Activated naive CD4-positive, alpha-beta T cell treated with Interleukin-2 at 50 U/mL for 16 hours (primary cell): ENCODE data around the gene LCT.
"Not testable (repeated sequence)": the region's sequence is repeated elsewhere in the genome, so short reads cannot be mapped to it uniquely, and the experiment has no call there.

Experiments
- DNase-seq: peaks from one replicate; pipeline ENCODE4 v3.0.0-alpha.2; 2020

The LCT gene

DNA sequence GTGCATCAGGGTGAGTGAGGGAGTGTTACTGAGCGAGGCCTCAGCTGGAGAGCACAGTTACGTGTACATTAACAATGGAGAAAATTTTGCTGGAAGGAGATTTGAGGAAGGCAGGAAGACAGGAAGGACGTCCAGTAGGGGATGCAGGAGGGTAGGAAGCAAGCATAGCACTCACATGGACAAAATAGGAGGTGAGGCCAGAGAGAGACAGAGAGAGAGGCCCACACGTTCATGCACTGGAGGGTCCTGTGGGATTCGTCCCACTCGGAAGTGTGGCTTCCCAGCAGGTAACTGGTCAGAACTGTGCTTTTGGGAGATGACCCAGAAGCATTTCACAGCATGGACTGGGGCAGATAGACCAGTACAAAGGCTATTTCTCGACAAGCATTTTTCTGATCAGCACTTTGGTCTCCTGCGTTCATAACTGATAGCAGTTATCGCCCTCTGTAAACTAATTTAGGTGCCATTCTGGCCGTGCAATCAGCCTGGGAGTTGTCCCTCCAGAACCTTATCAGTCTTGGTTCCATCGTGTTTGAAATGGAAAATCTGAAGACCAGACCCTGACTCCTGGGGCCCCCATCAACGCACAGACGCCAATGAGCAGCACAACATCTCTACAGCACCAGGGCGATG is 5.7 kb downstream of the LCT start:
- no peak for DNase-seq

DNA sequence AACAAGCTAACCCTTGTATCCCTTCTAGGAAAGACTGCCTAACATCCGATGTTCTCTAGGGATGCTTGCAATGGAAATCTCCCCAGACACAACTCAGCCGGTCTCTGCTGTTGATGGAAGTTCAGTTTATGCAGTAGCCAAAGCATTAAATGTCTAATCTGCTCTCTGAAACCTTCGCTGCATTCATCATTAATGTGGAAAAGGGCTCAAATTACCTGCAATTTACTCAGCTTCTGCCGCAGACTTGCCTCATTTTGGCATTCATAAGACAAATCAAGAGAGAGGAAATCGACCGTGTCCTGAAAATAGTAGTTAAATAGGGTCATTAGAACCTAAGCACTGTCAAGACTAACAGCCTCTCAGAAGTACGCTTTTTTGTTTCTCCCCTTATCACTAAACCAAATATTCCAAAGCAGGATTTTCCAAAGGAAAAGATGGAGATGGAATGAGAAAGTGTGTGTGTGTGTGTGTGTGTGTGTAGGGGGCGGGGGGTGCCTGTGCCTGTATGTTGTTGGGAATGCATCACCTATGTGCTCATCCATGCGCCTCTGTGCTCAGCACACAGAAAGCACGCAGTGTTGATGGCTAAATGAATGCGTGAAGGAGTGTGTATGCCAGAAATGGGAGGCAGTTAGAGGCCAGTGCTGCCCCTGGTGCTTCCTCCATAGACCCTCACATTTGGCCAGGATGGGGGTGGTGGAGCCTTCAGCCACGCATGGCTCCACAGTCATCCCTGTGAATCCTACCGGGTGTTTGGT is 7.4 kb downstream of the LCT start:
- DNase-seq = no peak

DNA sequence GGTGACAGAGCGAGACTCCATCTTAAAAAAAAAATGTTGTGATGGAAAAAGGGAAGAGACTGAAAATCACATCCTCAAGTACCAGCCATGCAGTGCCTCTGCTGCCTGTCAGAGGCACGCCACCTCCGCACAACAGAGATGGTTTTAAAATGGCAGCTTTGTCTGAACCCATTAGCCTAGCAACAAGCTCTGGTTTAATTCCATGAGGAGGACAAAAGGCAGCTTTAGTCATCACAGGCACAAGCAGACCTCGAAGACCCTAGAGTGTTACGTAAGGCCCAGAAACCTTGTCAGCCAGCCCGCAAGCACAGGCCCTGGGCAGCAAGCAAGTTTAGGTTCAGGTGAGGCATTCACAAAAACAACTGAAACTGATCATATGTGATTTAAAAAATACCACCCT is 10.4 kb downstream of the LCT start:
- no peak for DNase-seq

DNA sequence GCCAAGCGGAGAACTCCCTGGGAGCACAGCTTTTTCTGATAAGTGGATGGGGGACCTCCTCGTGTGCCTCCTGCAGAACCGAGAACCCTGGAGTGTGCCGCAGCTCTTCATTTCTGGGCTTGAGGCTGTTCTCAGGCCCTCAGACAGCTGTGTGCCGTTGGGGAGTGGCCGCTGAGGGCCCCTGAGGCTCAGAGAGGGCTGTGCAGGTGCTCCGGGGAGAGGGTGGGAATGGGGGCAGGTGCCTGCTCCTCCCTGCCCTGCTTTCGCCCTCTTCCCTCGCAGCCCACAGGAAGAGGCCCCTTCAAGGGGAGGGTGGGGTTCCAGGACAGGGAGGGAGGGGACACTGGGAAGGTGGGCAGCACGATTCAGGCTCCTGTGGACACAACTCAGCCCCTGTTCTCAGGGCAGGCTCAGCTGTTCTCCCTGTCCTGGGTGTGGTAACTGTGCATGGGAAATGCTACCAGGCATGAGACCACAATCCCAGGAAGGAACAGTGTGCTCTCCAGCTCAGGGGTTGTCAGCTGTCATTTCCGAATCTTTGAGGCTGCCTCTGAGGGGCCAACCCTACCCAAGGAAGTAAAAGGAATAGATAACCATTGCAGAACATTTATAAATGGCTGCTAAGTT is 11.3 kb downstream of the LCT start:
- no peak for DNase-seq

DNA sequence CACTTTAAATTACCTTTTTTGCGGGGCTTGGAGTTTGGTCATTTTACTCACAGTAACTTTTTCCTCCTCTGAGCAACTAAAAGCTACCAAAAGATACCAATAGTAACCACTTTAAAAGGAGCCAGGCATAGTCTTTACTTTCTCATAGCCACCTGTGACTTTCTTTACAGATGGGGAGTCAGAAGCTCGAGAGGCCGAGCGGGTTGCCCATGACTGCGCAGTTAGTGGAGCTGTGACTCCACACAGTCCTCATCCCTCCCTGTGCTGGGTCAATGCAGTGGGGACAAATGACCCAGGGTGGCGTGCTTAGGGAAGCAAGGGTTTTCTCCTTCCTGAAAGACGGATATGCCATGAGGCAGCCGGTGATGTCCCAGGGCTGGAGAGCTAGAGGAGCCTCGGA is 11.9 kb downstream of the LCT start:
- no peak for DNase-seq

DNA sequence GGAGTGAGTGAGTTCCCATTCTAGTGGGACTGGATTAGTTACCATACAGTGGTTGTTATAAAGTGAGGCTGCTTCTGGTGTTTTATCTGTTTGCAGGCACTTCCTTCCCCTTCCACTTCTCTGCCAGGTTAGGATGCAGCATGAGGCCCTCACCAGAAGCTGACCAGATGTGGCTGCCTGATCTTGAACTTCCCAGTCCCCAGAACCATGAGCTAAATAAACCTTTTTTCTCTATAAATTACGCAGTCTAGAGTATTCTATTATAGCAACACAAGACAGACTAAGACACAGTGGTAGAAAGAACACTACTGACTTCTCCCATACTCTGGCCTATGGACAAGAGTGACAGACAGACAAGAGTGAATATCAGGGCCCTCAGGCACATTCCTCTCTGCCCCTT is 14.1 kb downstream of the LCT start:
- DNase-seq = no peak

DNA sequence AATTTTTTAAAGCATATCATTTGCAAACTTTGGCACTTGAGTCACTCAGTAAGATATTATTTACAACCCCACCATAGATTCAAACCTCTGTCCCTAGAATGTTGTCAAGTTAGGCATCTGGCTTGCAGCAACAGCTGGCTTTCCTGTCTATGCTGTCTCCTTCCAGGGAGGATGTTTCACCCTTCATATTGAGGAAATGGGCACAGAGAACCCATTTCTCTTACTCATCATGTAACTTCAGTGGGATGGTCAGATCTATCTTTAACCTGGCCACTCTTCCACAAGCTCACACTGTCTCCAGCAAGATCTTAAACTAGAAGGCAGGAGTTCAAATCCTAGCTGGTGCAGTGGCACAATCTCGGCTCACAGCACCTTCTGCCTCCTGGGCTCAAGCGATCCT is 15.8 kb downstream of the LCT start:
- no peak for DNase-seq

DNA sequence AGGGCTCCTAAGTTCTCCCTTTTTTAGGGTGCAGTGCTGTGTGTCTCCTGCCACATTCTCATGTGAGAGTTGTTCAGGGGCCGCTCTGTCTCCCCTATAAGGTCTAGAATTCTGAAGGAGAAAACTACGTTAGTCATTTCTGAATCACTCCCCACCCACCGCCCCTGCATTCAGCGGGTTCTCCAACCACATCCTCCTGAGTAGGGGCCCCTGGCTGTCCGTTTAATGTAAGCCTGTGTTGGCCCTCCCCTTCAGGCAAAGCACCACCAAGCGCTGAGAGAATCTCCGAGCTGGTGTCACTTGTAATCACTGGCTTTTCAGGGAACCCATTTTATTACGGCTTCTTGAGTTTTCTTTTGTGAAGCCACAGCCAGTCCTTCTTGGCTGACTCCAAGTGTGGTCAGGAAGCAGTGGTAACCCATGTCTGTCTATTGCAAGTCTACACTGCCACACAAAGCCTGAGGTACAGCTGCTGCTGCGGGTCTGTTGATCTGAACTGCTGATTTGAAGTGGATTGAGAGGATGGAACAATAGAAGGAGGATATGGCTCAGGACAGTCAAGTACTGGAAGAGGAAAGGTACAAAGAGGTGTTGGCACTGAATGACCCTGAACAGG is 16.9 kb downstream of the LCT start:
- DNase-seq = peak; percentile 81

DNA sequence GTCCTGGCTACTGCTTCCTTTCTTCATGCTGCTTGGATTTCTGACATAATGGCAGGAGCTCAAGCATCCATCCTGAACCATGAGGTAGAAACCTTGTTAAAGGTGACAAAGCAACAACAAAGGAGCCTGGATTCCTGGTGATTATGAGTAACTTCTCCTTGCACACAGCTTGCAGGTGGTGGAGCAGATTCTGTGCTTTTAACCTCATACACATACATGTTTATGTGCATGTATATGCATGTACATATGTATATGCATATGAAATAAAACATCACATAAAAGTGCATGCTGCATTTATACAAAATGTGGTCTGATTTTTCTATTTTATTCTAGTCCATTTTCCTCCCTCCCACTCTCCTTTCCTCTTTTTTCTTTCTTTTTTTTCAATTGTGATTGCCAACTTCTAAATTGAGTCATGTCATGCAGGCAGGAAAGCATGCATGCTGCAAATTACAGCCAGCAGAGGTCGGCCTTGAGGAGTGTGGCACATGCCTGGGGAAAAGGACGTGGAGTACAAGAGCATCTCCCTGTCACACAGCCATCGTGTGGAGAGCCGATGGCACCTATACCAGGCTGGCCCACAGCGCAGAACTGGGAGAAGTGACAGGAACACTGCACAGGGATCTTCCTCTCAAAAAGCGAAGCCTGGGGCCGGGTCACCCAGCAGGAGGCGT is 17.9 kb downstream of the LCT start:
- DNase-seq = peak; percentile 33

DNA sequence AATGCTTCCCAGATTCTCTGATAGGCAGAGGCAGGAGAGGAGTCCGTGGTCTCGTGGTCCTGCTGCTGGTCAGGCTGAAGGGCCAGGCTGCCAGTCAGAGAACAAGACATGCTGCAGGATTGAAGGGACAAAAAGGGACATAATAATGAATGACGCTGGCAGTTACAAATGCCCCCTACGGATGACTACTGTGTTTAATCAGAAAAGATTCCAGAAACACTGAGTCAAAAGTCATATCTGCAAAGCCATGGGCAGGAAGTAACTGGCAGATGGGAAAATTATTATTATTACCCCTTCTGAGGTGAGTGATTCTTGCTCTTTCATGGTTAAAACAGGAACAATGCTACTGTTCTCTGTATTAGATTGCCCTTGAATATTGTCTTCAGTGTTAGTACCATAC is 19.0 kb downstream of the LCT start:
- DNase-seq = no peak

DNA sequence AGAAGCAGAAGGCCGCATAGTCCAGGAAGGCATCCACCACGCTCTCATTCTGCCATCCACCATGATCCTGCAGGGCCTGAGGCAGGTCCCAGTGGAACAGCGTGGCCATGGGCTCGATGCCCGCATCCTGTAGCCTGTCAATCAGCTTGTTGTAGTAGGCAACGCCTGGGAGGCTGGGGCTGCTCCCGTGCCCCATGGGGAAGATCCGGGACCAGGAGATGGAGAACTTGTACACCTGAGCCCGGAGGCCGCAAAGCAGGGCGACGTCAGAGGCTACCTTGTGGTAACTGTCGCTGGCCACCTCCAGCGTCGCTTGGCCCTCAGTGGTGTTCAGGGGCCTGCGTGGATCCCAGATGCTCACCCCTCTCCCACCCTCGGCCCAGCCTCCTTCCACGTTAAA is 19.5 kb downstream of the LCT start:
- no peak for DNase-seq

DNA sequence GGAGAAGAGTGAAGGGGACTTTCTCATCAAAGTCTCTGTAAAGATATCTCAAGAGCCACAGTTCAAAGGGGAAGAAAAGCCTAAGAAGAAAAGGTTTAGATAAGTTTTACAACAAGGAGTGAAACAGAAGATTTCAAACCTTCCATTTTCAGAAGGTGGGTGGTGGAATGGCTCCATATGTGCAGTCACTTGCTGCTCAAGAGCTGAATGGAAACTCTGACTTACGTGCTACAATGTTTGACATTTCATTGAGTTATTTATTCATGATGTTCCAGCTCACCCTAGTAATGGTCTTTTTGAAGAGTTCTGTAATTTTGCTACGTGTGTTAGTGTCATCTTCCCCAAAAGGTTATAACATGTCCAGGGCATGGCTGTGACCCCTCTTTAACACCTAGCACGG is 21.7 kb downstream of the LCT start:
- no peak for DNase-seq

DNA sequence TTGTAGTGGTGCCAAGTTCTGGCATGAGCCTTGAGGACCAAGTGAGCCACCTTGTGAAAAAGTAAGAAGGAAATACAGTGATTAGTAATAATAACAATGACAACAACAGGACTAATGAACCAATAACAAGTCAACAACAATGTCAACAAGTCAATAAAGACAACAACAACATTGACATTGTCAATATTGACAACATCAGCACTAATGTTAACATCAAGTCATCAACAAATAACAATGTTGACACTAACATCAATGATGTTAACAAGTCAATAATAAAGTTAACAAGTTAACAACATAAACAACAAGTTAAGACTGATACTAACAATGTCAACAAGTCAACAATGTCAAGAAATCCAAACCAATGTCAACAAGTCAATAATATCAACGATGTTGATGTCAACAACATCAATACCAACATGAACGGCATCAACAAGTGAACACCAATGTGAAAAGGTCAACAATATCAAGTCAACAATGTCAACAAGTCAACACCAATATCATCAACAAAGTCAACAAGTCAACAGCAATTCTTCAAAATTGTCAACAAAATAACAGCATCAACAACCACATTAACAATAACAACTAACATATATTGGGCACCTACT is 24.0 kb downstream of the LCT start:
- DNase-seq = no peak

DNA sequence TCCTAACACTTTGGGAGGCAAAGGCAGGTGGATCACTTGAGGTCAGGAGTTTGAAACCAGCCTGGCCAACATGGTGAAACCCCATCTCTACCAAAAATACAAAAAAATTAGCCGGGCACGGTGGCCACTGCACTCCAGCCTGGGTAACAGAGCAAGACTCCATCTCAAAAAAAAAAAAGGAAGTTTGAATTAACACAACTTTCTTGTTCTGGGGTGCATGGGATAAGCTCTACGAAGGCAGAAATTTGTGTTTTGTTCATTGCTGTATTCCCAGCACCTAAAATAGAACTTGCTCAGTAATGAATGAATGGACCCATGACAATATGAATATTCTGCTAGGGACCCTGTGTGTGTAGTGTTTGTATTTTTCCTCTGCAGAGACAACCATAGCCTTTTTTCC is 29.1 kb downstream of the LCT start:
- not testable (repeated sequence) for DNase-seq

DNA sequence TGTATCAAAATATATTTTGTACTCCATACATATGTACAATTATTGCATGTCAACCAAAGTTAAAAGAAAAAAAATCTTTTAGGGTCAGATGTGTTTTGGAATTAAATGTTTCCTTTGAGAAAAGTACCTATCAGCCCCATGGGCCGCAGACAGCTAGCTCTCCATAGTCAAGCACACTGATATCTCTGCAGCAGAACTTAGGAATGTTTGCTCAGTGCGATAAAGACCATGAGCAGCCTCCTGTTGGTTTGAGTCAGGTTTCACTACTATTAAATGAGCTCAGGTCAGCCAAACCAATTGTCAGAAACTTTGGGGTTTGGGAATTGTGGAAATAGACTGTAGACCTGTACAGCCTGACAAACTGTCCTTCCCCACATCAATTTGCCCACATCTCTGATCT is 33.7 kb downstream of the LCT start:
- no peak for DNase-seq

DNA sequence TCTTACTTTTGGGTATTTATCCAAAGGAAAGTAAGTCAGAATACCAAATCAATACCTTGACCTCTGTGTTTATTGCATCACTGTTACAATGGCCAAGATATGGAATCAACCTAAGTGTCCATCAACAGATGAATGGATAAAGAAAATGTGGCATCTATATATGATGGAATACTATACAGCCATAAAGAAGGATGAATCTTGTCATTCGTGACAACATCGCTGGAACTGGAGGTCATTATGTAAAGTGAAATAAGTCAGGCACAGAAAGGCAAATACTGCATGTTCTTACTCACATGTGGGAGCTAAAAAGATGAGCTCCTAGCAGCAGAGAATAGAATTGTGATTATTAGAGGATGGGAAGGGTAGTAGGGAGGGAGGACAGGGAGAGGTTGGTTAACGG is 34.6 kb downstream of the LCT start:
- no peak for DNase-seq

DNA sequence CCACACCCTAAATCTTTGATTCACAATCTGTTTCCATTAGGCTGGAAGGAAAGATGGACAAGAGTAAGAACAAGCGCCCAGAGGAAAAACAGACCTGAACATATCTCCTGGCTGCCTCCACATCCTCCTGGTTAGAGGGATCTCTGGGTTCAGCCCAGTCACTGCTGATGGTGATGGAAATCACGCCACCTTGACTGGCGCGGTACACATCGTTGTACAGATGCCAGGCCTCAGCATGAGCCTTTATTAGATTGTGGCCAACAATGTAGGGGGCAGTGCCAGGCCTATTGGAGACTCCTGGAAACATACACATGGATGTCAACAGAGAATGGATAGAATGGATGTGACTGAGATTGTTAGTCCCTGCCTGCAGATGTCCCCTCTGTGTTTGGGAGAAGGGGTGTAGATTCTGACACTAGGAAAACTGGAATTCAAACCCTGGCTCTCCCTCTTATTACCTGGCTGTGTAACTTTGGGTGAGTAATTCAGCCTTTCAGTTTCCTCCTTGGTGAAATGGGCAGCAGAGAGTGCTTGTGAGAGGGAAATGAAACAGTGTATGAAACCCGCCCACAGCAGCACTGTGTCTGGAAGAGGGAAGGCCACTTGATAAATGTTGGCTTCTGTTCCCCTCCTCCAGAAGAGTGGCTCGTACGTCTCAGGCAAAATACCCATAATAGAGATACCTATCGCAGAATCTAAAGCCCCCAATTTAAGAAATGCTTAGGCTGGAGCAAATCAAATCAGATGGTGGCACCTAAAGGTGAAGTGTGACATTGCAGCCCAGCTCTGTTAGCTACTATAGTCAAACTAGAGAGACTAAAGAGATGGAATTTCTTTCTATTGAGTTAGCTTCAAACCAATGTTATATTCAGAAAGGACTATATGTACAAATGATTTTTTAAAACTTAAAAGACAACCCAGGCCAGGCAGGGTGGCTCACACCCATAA is 36.2 kb downstream of the LCT start:
- no peak for DNase-seq

DNA sequence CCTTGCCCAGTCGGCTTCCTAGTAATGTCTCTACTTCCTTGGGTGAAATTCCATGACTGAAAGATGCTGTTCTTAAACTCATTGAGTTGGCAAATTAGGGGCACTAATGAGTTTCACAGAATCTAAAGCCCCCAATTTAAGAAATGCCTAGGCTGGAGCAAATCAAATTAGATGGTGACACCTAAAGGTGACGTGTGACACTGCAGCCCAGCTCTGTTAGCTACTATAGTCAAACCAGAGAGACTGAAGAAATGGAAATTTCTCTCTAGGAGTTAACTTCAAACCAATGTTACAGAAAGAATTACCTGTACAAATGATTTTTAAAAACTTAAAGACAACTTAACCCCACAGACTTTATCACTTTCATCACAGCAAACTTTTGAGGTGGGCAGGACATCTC is 37.2 kb downstream of the LCT start:
- no peak for DNase-seq

DNA sequence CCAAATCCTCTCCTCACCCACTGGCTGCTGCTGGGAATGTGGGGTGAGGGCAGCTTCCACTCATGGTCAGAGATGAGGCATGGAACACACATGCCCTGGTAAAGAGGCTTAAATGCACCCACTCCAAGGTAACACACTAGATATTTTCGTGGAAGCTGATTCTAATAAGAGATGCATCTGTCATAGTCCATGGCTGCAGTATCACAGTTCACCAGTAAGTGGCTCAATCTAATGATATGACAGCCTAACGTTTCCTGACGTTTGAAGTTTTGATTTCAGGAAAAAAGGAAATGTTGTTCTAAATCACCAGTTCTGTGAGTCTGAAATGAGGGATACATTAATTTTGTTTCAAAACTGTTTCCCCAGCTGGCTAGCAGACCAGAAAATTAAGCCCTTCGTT is 38.2 kb downstream of the LCT start:
- no peak for DNase-seq

DNA sequence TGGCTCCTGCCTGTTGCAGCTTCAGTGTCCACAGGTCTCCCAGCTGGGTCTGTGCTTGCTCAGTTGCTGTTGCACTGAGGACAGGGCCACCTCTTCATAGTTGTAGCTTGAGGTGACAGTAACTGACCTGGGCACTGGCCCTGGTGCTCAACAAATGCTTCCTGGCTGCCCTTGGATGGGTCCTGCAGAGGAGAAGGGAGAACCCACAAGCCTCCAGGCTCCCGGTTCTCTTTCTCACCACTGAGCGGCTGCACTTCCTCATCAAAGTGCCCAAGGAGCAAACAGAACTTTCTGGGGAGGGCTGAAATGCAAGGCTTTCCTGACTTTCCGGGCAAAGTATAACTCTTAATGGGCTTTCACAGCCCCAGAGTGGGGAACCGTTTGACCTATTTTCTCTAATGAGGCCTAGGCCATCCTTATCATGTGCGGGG is 38.7 kb downstream of the LCT start:
- DNase-seq = no peak

DNA sequence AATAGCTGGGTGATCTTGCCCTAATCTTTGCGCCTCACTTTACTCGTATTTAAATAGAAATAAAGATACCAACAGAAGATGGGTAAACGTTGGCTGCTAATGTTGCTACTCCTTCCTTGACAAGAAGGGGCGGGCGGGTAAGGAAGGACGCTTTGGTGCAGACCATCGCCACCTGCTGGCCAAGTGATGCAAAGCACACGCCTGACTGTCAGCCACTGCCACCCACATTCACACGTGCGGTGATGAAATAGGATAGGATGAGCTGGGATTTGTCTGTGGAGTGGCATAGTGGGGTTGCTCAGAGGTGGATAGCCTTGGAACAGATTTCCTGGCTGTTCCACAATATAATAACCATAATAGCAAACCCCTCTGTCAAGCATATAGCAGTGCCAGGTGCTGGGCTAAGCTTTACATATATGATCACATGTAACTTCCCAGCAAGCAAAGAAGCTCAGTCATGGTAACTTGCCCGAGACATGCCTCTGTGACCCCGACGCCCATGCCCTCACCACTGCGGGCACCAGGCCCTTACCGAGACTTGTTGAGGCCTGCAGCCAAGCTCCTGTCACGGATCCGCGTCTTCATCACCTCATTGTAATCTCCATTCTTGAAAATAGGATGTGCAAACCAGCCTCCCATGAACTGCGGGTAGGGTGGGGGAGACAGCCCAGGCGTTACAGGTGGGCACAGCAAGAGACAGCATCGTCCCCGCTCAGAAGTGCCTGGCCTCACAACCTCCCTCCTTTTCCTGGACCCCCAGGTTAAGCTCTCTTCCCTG is 39.3 kb downstream of the LCT start:
- DNase-seq = peak; percentile 79
